ENCODE data around the gene EVPL. TPM values are rescaled to one million over a fixed set of nuclear protein-coding genes. Genes with fewer than 3 reads are reported as not detected.

EVPL gene
- total RNA-seq: not detected

- DNase-seq (ENCODE audit: low spot score in 2 of 2): no peak
- Histone ChIP-seq H3K9me3 (no peaks in the 10 kb centered on the region), H3K4me1 (no peaks in the 10 kb centered on the region), H3K27me3 (no peaks in the 10 kb centered on the region), H3K4me3 (no peak within 1 kb of the TSS), H3K27ac (no peak within 1 kb of the TSS), H3K36me3 (no peaks in the 10 kb centered on the region)
- TF ChIP-seq CTCF (IDR thresholded peaks at IDR 0.05): no peak
- intact Hi-C loops (cut with DNase I): no loop called here
Measured at GRCh38 chr17:76027159-76027839, at the start of gene EVPL. Gene EVPL, minus strand, starts transcription at chr17:76027306. Its CDS starts 108 bp downstream, at chr17:76027198.

- peaks cover 31% of the 10 kb centered on the region for H3K27me3 ChIP-seq
- no peaks in the 10 kb centered on the region for H3K36me3 ChIP-seq
- H3K27ac ChIP-seq: no peak overlapping the region
- H3K4me3 ChIP-seq: peak overlapping the region in 1 of 2 donors; percentile 30
- peaks cover 9 to 27% of the 10 kb centered on the region in 2 donors for H3K4me1 ChIP-seq
- intact Hi-C loops (cut with DNase I): no loop called here
- no peaks in the 10 kb centered on the region for H3K9me3 ChIP-seq
- TF ChIP-seq CTCF (IDR thresholded peaks at IDR 0.05): no peak
- no peak for DNase-seq (ENCODE audit: low spot score in 2 of 2)
Measured at GRCh38 chr17:76076146-76076764, 49.1 kb upstream of the EVPL start.

GRCh38 chr17:76075364-76076145, 48.4 kb upstream of the EVPL start:
- Histone ChIP-seq H3K36me3 (no peaks in the 10 kb centered on the region), H3K9me3 (no peaks in the 10 kb centered on the region), H3K4me1 (peaks cover 16 to 34% of the 10 kb centered on the region in 2 donors), H3K27ac (no peak overlapping the region), H3K4me3 (peak overlapping the region in 1 of 2 donors; percentile 30), H3K27me3 (peaks cover 31% of the 10 kb centered on the region)
- DNase-seq (ENCODE audit: low spot score in 2 of 2): no peak
- intact Hi-C loops (cut with DNase I): no loop called here
- no peak for TF ChIP-seq CTCF (IDR thresholded peaks at IDR 0.05)

GRCh38 chr17:76074390-76075363, 47.6 kb upstream of the EVPL start, which contains the start of gene GALR2:
Gene GALR2, plus strand, starts transcription at chr17:76074781. Its CDS starts 103 bp downstream, at chr17:76074884.
- Histone ChIP-seq H3K27me3 (peaks cover 31% of the 10 kb centered on the region), H3K9me3 (no peaks in the 10 kb centered on the region), H3K27ac (no peak within 1 kb of the TSS), H3K4me3 (peak within 1 kb of the TSS in 1 of 2 donors; percentile 30), H3K4me1 (peaks cover 17 to 38% of the 10 kb centered on the region in 2 donors), H3K36me3 (no peaks in the 10 kb centered on the region)
- intact Hi-C loops (cut with DNase I): no loop called here
- no peak for TF ChIP-seq CTCF (IDR thresholded peaks at IDR 0.05)
- DNase-seq (ENCODE audit: low spot score in 2 of 2): no peak
